Measurements from ENCODE around the gene RANBP1. TPM values are rescaled to one million over a fixed set of nuclear protein-coding genes. Genes with fewer than 3 reads are reported as not detected.

The RANBP1 gene
- total and polyA plus RNA-seq, 2 of the 13 experiments (the other 11 are each of a cell fraction or from before 2014, with no cell fraction given), result 181 to 492 TPM

DNA sequence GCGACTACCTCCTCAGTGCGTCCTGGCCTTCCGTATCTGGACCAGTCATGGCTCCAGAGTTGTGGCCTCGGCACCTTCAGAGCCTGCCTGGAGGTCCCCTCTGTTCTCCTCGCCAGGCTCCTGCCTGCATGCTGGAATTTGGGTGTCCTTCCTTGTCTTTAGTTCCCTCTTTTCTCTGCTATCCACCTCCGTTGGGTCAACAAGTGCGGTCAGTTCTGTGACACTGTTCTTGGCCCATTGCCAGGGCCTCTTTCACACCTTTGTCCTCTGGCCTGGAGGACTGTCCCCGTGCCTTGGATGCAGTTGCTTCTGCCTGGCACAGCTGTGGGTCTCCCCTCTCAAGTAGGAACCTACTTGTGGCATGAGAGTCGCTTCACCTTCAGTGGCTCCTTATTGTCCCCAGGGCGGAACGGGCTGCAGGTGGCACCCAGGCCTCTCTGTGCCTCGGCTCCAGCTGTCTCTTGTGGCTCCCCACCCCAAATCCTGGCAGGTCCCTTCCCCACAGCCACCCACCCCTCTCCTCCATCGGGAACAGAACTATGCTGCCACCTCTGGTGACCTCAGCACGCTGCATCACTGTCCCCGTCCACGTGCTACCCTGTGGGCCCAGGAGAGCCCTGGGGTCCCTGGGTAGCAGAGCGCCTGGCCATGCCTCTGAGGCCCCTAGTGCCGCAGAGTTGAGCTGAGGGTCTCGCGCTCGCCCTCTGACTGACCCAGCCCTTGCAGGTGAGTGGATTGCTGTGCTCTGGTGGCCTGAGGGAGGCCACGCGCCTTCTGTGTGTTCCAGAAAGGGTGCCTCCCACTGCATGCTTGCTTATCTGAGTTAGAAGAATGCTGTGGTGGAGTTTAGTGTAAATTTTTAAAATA lies 31.1 kb upstream of the RANBP1 start (continued):
- no peak for TF ChIP-seq SIX1 (CRISPR knock-in tag; IDR thresholded peaks at IDR 0.05; ENCODE audit: borderline replicate concordance)
- no peak for TF ChIP-seq ZNF792 (CRISPR knock-in tag; IDR thresholded peaks at IDR 0.05)
- TF ChIP-seq ZNF451 (CRISPR knock-in tag; IDR thresholded peaks at IDR 0.05), result 0 out of 2 replicates have a peak, but pooled peaks have one; percentile 56
- TF ChIP-seq, protein P1, sequence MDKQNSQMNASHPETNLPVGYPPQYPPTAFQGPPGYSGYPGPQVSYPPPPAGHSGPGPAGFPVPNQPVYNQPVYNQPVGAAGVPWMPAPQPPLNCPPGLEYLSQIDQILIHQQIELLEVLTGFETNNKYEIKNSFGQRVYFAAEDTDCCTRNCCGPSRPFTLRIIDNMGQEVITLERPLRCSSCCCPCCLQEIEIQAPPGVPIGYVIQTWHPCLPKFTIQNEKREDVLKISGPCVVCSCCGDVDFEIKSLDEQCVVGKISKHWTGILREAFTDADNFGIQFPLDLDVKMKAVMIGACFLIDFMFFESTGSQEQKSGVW (CRISPR knock-in tag; IDR thresholded peaks at IDR 0.05; ENCODE audit: borderline replicate concordance), result no peak
- no peak for TF ChIP-seq ZNF12 (CRISPR knock-in tag; IDR thresholded peaks at IDR 0.05)
- peak; percentile 62; the same call in 1 of the 2 replicates for TF ChIP-seq HIVEP1 (CRISPR knock-in tag; IDR thresholded peaks at IDR 0.05)
- peak; percentile 83 for TF ChIP-seq NR2C2 (CRISPR knock-in tag; IDR thresholded peaks at IDR 0.05; ENCODE audit: borderline replicate concordance)
- TF ChIP-seq TCF7 (IDR thresholded peaks at IDR 0.05; ENCODE audit: low read depth), result no peak
- TF ChIP-seq, protein P2, sequence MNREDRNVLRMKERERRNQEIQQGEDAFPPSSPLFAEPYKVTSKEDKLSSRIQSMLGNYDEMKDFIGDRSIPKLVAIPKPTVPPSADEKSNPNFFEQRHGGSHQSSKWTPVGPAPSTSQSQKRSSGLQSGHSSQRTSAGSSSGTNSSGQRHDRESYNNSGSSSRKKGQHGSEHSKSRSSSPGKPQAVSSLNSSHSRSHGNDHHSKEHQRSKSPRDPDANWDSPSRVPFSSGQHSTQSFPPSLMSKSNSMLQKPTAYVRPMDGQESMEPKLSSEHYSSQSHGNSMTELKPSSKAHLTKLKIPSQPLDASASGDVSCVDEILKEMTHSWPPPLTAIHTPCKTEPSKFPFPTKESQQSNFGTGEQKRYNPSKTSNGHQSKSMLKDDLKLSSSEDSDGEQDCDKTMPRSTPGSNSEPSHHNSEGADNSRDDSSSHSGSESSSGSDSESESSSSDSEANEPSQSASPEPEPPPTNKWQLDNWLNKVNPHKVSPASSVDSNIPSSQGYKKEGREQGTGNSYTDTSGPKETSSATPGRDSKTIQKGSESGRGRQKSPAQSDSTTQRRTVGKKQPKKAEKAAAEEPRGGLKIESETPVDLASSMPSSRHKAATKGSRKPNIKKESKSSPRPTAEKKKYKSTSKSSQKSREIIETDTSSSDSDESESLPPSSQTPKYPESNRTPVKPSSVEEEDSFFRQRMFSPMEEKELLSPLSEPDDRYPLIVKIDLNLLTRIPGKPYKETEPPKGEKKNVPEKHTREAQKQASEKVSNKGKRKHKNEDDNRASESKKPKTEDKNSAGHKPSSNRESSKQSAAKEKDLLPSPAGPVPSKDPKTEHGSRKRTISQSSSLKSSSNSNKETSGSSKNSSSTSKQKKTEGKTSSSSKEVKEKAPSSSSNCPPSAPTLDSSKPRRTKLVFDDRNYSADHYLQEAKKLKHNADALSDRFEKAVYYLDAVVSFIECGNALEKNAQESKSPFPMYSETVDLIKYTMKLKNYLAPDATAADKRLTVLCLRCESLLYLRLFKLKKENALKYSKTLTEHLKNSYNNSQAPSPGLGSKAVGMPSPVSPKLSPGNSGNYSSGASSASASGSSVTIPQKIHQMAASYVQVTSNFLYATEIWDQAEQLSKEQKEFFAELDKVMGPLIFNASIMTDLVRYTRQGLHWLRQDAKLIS (CRISPR knock-in tag; IDR thresholded peaks at IDR 0.05), result no peak
- TF ChIP-seq, protein P3, sequence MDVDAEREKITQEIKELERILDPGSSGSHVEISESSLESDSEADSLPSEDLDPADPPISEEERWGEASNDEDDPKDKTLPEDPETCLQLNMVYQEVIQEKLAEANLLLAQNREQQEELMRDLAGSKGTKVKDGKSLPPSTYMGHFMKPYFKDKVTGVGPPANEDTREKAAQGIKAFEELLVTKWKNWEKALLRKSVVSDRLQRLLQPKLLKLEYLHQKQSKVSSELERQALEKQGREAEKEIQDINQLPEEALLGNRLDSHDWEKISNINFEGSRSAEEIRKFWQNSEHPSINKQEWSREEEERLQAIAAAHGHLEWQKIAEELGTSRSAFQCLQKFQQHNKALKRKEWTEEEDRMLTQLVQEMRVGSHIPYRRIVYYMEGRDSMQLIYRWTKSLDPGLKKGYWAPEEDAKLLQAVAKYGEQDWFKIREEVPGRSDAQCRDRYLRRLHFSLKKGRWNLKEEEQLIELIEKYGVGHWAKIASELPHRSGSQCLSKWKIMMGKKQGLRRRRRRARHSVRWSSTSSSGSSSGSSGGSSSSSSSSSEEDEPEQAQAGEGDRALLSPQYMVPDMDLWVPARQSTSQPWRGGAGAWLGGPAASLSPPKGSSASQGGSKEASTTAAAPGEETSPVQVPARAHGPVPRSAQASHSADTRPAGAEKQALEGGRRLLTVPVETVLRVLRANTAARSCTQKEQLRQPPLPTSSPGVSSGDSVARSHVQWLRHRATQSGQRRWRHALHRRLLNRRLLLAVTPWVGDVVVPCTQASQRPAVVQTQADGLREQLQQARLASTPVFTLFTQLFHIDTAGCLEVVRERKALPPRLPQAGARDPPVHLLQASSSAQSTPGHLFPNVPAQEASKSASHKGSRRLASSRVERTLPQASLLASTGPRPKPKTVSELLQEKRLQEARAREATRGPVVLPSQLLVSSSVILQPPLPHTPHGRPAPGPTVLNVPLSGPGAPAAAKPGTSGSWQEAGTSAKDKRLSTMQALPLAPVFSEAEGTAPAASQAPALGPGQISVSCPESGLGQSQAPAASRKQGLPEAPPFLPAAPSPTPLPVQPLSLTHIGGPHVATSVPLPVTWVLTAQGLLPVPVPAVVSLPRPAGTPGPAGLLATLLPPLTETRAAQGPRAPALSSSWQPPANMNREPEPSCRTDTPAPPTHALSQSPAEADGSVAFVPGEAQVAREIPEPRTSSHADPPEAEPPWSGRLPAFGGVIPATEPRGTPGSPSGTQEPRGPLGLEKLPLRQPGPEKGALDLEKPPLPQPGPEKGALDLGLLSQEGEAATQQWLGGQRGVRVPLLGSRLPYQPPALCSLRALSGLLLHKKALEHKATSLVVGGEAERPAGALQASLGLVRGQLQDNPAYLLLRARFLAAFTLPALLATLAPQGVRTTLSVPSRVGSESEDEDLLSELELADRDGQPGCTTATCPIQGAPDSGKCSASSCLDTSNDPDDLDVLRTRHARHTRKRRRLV (CRISPR knock-in tag; IDR thresholded peaks at IDR 0.05), result 0 out of 2 replicates have a peak, but pooled peaks have one; percentile 47
- peak; percentile 86 for TF ChIP-seq RARA (CRISPR knock-in tag; IDR thresholded peaks at IDR 0.05)
- no peak for TF ChIP-seq SCMH1 (CRISPR knock-in tag; IDR thresholded peaks at IDR 0.05; ENCODE audit: borderline replicate concordance)
- TF ChIP-seq ZNF430 (CRISPR knock-in tag; IDR thresholded peaks at IDR 0.05), result no peak
- TF ChIP-seq ZNF33B (CRISPR knock-in tag; IDR thresholded peaks at IDR 0.05), result no peak
- TF ChIP-seq, protein P4, sequence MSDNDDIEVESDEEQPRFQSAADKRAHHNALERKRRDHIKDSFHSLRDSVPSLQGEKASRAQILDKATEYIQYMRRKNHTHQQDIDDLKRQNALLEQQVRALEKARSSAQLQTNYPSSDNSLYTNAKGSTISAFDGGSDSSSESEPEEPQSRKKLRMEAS (IDR thresholded peaks at IDR 0.05), result peak; percentile 92
